Type B pancreatic cell (in vitro differentiated cells): ENCODE measurements around the gene PRKCE. TPM values are rescaled to one million over a fixed set of nuclear protein-coding genes. Genes with fewer than 3 reads are reported as not detected.

ENCODE experiments used
- DNase-seq: peaks from one replicate; pipeline ENCODE4 v3.0.0; 2021; ENCODE audit warnings: mixed read lengths; ENCODE audit not compliant: unreplicated experiment; ENCODE audit errors: extremely low spot score
- H3K27ac Mint-ChIP-seq: 2 replicates; pipeline ENCODE4 v1.8.0; 2021; ENCODE audit warnings: mild to moderate bottlenecking, mixed read lengths
- H3K27me3 Mint-ChIP-seq: 2 replicates; pipeline ENCODE4 v1.8.0; 2021; ENCODE audit warnings: mixed read lengths
- H3K36me3 Mint-ChIP-seq: 2 replicates; pipeline ENCODE4 v1.8.0; 2021; ENCODE audit warnings: mixed read lengths
- H3K4me1 Mint-ChIP-seq: one replicate; pipeline ENCODE4 v1.8.0; 2021; ENCODE audit warnings: mixed read lengths; ENCODE audit not compliant: unreplicated experiment
- H3K4me3 Mint-ChIP-seq: 2 replicates; pipeline ENCODE4 v1.8.0; 2021; ENCODE audit warnings: mild to moderate bottlenecking, mixed read lengths
- H3K9me3 Mint-ChIP-seq: 2 replicates; pipeline ENCODE4 v1.8.0; 2021; ENCODE audit warnings: mixed read lengths
- CTCF ChIP-seq: fragments of 200-600 bp; sonication (generic); conservative IDR thresholded peaks from 2 replicates; pipeline ENCODE4 v1.5.0; 2021; ENCODE audit warnings: antibody characterized with exemption, mild to moderate bottlenecking
- total RNA-seq: library from RNA; stranded (reverse); gene quantifications from 2 replicates; pipeline ENCODE4 v1.2.1, GENCODE V29; 2021; ENCODE audit warnings: low replicate concordance

The PRKCE gene
- total RNA-seq, 1 donor from 2014 or later: 21.2 TPM

DNA sequence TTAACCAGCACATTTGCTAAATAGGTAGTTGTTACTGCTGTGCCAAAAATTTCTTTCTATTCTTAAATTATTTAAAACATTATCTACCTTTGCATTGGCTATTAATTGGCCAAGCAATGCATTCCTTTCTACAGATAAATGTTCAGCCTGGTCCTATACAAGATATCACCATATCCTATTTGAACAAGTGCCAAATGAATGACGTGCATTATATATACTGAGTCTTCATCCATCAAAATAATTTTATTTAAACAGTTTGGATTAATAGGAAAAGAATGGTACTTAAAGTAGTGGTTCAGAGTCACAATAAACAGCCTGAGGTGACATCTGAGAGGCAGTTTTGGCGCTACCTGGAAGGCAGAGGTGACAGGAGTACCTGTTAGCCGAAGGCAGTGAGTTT lies 415.6 kb downstream of the PRKCE start:
- H3K4me3 Mint-ChIP-seq: no peak overlapping the region
- H3K9me3 Mint-ChIP-seq: peaks cover 4% of the 10 kb centered on the region
- TF ChIP-seq CTCF: no peak
- H3K4me1 Mint-ChIP-seq: peaks cover 13% of the 10 kb centered on the region
- no peaks in the 10 kb centered on the region for H3K36me3 Mint-ChIP-seq
- H3K27ac Mint-ChIP-seq: no peak overlapping the region
- DNase-seq: no peak
- no peaks in the 10 kb centered on the region for H3K27me3 Mint-ChIP-seq

DNA sequence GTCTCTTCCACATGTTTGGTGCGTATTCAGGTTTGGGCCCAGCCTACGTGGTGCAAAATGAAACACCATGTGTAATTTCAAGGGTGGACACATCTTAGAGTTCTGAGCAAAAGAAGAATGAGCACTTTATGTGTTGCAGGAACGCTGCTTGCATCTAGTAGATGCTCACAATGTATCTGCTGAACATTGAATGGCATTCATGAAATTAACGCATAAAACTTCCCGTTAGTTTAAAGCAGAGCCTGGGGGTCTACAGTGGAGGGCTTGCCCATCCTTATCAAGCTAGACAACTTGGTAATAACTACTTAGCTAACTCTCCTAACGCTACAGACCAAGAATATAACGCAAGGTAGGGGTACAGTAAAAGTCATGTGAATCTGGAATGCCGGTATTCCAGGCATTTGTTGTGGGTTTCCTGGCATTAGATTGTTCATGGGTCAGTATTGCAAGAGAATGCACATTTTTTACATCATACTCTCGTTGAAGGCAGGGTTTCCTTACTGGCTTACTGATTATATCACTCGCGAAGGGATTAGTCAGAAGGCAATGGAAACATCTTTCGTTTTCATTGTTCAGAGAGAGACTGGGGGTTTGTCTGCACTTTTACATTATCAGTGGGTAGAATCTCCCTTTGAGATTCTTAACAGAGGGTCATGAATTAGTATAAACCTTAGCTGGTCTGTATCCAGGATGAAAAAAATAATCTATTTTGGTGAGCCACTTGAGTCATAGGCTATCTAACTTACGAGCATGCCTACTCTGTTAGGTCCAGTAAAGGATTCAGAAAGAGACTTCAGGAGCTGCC lies 416.2 kb downstream of the PRKCE start:
- no peaks in the 10 kb centered on the region for H3K36me3 Mint-ChIP-seq
- no peaks in the 10 kb centered on the region for H3K27me3 Mint-ChIP-seq
- no peak overlapping the region for H3K27ac Mint-ChIP-seq
- peaks cover 4% of the 10 kb centered on the region for H3K9me3 Mint-ChIP-seq
- H3K4me3 Mint-ChIP-seq: no peak overlapping the region
- H3K4me1 Mint-ChIP-seq: peaks cover 13% of the 10 kb centered on the region
- no peak for DNase-seq
- TF ChIP-seq CTCF: no peak

DNA sequence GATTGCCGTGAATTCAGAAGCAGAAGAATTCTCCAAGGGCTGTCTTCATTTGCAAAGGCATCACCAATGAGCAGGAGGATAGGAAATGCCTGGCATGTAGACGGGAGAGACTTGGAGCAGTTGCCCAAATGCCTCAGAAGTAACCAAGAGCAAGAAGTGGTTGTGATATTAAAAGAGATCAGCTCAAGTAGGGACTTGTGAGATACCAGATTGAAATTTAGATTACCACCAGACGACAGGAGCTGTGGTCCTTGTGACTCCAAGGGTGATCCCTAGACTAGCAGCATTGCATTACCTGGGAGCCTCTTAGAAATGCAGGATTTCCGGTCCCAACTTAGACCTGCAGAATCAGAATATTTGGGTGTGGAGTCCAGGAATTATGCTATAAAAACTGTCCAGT lies 417.2 kb downstream of the PRKCE start:
- no peak overlapping the region for H3K27ac Mint-ChIP-seq
- no peak for DNase-seq
- peaks cover 12% of the 10 kb centered on the region for H3K4me1 Mint-ChIP-seq
- no peak for TF ChIP-seq CTCF
- no peaks in the 10 kb centered on the region for H3K9me3 Mint-ChIP-seq
- H3K4me3 Mint-ChIP-seq: no peak overlapping the region
- no peaks in the 10 kb centered on the region for H3K36me3 Mint-ChIP-seq
- no peaks in the 10 kb centered on the region for H3K27me3 Mint-ChIP-seq

GRCh38 chr2:46071074-46071473 lies 419.6 kb downstream of the PRKCE start:
- TF ChIP-seq CTCF: no peak
- Mint-ChIP-seq H3K36me3 (peaks cover 3% of the 10 kb centered on the region), H3K27me3 (no peaks in the 10 kb centered on the region), H3K4me3 (no peak overlapping the region), H3K27ac (no peak overlapping the region), H3K9me3 (no peaks in the 10 kb centered on the region), H3K4me1 (peaks cover 6% of the 10 kb centered on the region)
- no peak for DNase-seq

DNA sequence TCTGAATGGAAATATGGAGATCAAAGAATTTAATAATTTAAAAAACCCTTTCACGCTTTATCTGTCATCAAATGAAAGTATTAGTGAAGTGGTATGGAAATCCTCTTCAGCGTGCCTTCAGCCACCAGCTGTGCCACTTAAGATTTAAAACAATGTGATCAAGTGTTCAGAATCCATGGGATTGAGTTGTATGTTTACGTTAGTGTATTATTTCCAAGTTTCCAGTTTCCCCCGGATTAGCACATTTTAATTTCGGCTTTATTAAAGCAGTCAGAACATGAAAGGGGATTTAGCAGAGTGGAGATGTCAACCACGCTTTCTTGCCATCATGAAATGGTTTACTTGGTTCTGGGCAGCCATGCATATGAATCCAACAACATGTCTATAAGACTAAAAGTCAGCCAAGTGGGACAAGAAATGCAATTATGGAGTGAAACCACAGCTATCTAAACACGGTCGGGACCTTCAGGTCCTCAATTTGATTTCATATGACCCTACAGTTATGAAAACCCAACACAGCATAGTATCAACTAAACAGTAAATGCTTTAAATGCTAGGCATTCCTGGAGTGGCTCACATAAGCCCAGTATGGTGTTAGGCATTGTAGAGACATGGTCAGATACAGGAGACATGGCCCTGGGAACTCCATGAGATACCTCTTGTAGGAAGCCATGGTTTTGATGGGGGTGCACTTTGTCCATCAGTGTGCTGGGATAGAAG lies 420.8 kb downstream of the PRKCE start:
- H3K27ac Mint-ChIP-seq: no peak overlapping the region
- no peak overlapping the region for H3K4me3 Mint-ChIP-seq
- H3K27me3 Mint-ChIP-seq: no peaks in the 10 kb centered on the region
- no peak for DNase-seq
- no peak for TF ChIP-seq CTCF
- peaks cover 6% of the 10 kb centered on the region for H3K4me1 Mint-ChIP-seq
- H3K36me3 Mint-ChIP-seq: peaks cover 3% of the 10 kb centered on the region
- H3K9me3 Mint-ChIP-seq: no peaks in the 10 kb centered on the region
